Sigmoid colon (tissue), 3 donors: Measurements from ENCODE around the gene FARSA.

Experiments used
- CTCF ChIP-seq, 4 experiments: fragments of 450-650 bp in 3 of 4; fragments of 200-600 bp in 1 of 4; IDR thresholded peaks; one replicate each; pipeline ENCODE4 v1.5.1; 2016 to 2019; ENCODE audit warnings: antibody characterized with exemption in 4 of 4, mild to moderate bottlenecking in 3 of 4, moderate library complexity in 2 of 4
- POLR2A ChIP-seq, 2 donors: fragments of 450-650 bp; IDR thresholded peaks; one replicate each; pipeline ENCODE4 v1.6.1; 2016; ENCODE audit warnings: antibody characterized with exemption in 2 of 2, mild to moderate bottlenecking in 2 of 2, moderate library complexity in 2 of 2

GRCh38 chr19:12924621-12925310 lies 8.7 kb downstream of the FARSA start:
- no peak for TF ChIP-seq POLR2A (IDR thresholded peaks at IDR 0.05)
- no peak for TF ChIP-seq CTCF (IDR thresholded peaks at IDR 0.05)
